HG03354 (cell line): ENCODE results near the gene SOBP.

Experiments
- ATAC-seq: cut with Tn5 transposase; IDR thresholded peaks from one replicate; pipeline ENCODE4 v1.9.1; 2021; ENCODE audit warnings: mild to moderate bottlenecking; ENCODE audit not compliant: unreplicated experiment, poor library complexity, severe bottlenecking

SOBP gene

GRCh38 chr6:107488174-107488874 lies 1.6 kb upstream of the SOBP start:
- ATAC-seq, result no peak

DNA sequence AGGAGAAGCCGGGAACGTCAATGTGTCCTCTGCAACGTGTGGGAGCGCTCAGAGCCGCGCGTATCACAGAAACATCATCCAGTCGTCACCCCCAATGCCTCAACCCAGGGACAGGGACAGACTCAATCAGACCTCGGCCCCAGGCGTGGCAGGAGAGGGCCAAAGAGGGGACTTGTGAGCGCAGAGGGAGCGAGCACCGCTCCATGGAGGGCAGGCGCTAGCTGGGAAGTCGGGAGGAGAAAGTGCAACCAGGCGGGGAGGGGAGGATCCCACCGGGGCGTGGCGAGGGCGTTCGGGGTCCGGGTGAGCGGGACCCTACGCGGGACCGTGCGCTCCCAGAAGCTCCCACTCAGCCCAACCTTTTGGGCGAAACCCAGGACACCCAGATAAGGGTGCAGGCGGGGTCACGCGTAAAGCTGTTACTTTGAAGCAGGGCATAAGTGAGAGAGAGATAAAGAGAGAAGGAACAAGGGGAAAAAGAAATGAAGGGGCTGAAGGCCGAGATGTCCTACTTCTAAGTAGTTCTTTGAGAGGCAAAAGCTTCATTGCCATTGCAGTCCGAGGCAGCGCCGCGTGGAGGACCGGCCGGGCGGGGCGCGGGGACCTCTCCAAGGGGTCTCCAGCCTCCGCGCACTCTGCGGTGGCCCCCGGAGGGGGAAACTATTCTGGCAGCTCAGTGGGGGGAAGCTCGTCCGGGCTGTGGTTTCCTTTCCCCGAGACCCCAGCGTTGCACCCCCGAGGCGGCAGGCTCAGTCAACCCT lies 862 bp upstream of the SOBP start:
- ATAC-seq, result peak; percentile 14

GRCh38 chr6:107490566-107491137 lies 735 bp downstream of the SOBP start:
- no peak for ATAC-seq

GRCh38 chr6:107491138-107491609 lies 1.3 kb downstream of the SOBP start:
- no peak for ATAC-seq

DNA sequence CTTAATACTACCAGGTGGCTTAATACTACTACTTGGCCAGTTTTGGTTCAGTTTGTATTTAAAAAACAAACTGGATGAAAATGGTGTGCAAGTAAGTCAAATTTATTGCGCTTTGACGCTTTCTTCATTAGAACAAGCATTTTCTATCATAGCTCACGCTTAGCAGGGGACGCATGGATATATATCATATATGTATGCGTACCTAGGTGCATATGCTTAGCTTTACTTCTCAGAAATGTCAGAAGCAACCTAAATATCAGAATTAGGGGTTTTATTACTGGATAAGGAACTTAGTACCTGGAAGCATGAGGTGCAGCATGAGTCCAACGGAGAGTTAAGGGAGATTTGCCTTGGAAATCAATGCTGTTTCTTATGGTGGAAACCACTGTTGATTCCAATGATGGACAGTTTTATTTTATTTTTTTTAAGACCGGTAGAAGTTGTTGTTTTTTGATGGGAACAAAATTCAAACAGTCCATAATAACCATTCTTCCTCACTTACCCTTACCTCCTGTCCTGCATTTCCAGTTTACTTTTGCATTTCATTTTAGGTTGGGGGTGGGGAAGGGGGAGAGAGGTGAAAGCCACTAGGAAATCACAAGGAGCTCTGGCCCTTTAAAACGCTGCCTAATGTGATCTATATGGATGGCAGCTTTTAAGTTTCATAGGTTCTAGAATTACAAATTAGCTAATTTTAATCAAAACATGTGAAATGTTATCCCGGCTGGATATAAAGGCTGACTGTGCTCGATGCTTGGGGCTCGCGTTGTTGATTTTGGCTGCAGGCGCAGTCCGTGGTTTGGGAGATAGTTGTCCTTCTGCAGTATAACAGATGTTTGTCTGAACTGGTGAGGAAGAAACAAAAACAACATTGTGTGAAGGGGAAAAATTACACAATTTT lies 2.1 kb downstream of the SOBP start:
- no peak for ATAC-seq

DNA sequence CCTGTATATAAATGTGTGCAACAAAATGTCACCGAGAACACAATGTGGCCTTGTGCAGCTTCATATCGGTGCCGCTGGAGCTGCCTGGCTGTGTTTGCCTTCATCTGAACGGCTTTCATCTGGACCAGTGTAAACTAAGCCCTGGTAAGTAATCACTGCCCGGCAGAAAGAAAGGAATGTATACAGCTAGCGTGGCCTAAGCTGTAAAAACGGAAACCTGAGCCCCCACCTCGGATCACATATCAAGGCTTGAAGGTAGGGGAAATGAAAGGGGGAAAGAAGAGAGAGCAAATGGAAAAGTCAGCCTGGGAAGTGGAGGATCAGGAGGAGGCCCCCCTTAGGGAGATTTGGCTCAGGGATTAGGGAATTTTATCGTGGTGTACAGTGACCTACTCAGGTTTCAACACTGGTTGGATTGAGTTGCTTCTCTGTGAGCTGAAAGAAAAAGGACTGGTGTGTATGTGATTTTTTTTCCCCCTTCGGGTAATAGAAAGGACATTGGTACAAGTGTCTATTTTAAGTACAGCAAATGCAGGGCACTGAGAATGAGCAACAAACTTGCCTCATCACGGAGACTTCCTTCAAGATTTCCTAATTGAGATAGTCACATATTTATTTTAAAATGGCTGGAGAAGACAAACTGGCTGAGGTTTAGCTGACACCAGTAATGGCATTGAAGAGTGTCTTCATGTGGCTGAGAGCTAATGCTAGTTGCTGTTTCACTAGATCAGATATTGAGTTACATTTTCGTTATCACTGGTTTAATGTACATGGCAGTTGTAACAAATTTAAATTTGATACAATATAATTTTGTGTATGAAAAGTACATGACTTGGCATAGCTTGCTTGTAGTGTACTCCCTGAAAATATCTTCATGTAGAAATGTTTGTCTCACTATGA lies 3.5 kb downstream of the SOBP start:
- ATAC-seq, result no peak

- no peak for ATAC-seq
Observed at GRCh38 chr6:107495196-107495643, 5.3 kb downstream of the SOBP start.

GRCh38 chr6:107495971-107496370 lies 6.1 kb downstream of the SOBP start:
- no peak for ATAC-seq

DNA sequence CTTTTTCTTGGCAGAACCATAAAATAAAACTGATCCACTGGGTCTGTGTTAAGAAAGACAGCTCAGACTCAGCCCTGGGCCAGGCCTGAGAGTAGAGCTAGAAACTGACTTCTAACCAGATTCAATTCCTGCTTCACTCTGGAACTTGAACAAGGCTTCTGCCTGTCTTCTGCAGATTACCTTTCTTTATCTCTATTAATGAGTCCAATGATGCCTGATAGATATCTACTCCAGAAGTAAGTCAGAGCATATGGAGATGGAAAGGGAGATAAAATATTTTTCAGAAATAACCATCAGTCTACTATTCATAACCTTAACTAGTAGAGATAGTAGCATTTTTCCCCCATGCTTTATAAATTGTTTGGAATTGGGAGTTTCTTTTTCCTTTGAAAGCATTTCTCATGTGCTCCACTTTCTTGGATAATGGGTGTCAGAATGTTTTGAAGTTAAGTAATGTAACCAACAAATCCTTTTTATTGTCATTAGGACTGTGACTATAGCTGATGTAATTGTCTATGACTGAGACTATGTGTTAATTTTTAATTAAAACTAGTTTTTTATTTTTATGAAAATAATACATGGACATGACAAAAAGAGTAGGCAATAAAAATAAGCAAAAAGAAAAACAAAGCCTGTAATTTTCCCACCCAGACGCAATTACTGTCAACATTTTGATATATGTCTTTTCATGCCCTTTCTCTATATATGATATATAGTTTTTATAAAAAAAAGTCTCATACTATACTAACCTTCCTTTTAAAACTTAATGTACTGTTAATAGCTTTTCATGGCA lies 7.2 kb downstream of the SOBP start:
- no peak for ATAC-seq

DNA sequence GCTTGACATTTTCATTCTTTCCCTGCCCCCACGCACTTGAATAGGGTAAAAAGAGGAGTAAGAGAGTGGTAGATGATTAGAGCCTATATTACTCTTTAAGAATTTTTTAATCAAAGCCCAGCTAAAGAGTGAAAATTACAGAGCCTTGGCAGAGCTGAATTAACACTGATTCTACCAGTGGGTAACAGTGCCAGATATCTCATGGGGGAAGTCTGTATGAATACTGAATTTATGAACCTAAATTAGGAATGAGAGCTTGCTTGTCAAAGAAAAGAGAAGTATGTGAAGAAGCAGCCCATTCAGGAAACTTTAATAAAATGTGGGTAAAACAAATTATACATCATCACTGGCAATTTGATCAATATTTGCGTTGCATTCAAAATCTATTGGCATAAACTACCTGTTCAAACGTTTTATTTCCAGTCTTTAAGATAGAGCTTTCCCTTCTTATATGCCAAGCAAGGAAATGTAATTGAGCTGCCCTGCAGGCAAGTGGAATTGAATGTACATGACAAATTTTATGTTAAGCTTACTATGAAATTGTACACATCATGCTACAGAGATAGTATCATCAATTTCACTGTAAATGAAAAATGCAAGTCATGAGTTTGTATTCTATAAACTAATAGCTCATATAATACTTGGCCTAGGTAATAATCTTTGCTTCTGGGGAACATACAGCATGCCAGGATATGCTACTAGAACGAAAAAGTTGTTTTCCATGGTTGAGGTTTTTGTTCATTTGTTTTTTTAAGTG lies 14.5 kb downstream of the SOBP start:
- no peak for ATAC-seq

DNA sequence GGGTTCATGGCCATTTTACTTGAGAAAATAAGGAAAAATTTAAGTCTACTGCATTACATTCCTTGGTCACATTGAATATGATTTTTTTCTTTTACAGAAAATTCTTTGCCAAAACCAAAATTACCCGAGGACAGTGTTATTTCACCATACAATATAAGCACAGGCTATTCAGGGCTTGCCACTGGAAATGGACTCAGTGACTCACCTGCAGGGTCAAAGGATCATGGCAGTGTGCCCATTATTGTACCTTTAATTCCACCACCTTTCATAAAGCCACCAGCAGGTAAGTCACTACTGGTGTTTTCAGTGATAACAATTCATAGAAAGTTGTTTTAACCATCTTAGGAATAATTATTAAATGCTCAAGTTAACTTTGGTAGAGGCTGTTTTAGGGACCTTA lies 16.2 kb downstream of the SOBP start:
- no peak for ATAC-seq

DNA sequence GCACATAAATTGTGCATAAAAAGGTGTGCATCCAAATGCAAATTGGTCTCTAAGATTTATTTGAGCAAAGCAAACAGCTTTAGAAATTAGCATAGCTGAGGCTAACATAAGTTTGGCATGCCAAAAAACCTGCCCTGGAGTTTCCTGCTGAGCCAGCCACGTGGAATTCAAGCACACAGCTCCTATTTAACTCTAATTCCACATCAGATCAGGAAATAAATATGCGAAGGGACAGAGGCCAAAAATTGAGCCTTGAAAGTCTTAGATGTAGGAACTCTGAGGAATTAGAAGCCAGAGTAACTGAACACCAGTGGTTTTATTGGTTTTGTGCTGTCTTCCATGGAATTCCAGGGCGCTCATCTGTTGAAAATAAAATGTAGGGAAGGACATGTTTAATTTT lies 19.6 kb downstream of the SOBP start:
- no peak for ATAC-seq

DNA sequence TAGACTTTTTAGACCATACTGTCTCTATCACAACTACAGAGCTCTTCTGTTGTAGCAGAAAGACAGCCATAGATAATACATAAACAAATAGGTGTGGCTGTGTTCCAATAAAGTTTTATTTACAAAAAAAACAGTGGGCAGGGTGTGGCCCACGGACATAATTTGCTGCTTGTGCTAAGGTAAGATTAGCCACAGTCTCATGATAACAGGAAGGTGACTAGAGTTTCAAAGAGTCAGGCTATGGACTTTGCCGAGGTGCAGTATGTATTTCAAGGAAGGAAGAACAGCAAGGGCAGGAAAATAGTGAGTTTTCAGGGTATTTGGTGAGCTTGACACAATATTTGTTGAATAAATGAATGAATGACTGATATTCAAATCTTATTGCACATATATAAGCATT lies 20.2 kb downstream of the SOBP start:
- no peak for ATAC-seq

DNA sequence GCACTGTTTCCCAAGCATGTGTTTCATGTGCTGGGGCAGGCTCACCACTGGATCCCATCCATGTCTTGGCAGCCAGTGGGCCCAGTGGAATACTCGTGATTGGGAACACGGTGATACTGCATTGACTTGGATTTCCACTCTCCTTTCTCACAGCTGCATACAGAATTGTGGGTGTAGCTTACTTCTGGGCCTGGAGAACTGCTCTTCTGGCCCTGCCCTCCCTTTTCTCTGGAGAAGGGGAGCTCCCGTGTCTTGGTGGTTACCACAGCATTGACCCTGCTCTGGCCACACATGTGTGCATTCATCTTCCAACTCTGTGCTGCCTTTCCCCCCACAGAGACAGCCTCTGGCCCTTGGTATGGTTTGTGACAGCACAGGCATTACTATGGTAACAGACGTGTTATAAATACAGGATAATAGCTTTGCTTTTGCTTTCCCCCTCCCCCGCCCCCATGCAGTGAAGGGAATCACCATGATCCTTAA lies 21.6 kb downstream of the SOBP start:
- no peak for ATAC-seq

GRCh38 chr6:107513214-107513613 lies 23.3 kb downstream of the SOBP start:
- ATAC-seq, result no peak

- ATAC-seq, result no peak
Observed at GRCh38 chr6:107515955-107516354, 26.0 kb downstream of the SOBP start.

DNA sequence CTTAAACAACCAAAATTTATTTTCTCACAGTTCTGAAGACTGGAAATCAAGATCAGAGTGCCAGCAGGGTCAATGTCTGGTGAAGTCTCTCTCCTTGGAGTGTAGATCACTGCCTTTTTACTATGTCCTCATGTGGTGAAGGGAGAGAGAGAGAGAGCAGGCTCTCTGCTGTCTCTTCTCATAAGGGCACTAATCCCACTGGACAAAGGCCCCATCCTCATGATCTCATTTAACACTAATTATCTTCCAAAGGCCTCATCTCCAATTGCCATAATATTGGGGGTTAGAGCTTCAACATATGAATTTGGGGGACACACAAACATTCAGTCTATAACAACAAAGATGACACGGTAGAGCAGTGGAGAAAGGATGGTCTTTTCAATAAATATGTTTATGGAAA lies 27.4 kb downstream of the SOBP start:
- no peak for ATAC-seq
